HEK293 (cell line): ENCODE data around the gene DCN.

Experiments used
- CTCF ChIP-seq: fragments of 450-650 bp; formaldehyde crosslinking; IDR thresholded peaks from 2 replicates; pipeline ENCODE4 v1.5.1; 2016; ENCODE audit warnings: missing biosample characterization, missing genetic modification characterization
- GLIS2 ChIP-seq: fragments of 450-650 bp; formaldehyde crosslinking; IDR thresholded peaks from 2 replicates; pipeline ENCODE4 v1.5.1; 2016; ENCODE audit warnings: missing biosample characterization, missing genetic modification characterization
- ZNF121 ChIP-seq: fragments of 450-650 bp; formaldehyde crosslinking; IDR thresholded peaks from 2 replicates; pipeline ENCODE4 v1.5.1; 2016; ENCODE audit warnings: missing biosample characterization, missing genetic modification characterization
- ZNF18 ChIP-seq: fragments of 450-650 bp; formaldehyde crosslinking; IDR thresholded peaks from 2 replicates; pipeline ENCODE4 v1.5.1; 2016; ENCODE audit warnings: missing biosample characterization, missing genetic modification characterization
- ZNF280C ChIP-seq: fragments of 450-650 bp; formaldehyde crosslinking; IDR thresholded peaks from 2 replicates; pipeline ENCODE4 v1.5.1; 2016; ENCODE audit warnings: missing biosample characterization, missing genetic modification characterization
- ZNF302 ChIP-seq: fragments of 450-650 bp; formaldehyde crosslinking; IDR thresholded peaks from 2 replicates; pipeline ENCODE4 v1.5.1; 2016; ENCODE audit warnings: missing biosample characterization, missing genetic modification characterization, low read depth
- ZNF580 ChIP-seq: fragments of 450-650 bp; formaldehyde crosslinking; IDR thresholded peaks from 2 replicates; pipeline ENCODE4 v1.5.1; 2016; ENCODE audit warnings: missing biosample characterization, missing genetic modification characterization
- ZNF677 ChIP-seq: fragments of 450-650 bp; IDR thresholded peaks from 2 replicates; pipeline ENCODE4 v1.5.0; 2018; ENCODE audit warnings: missing biosample characterization, mild to moderate bottlenecking, missing genetic modification characterization, moderate library complexity

GRCh38 chr12:91194500-91194899 lies 11.9 kb upstream of the DCN start:
- no peak for TF ChIP-seq GLIS2 (tag by site-specific recombination)
- no peak for TF ChIP-seq ZNF280C
- no peak for TF ChIP-seq ZNF18 (tag by site-specific recombination)
- no peak for TF ChIP-seq ZNF677 (tag by site-specific recombination)
- TF ChIP-seq ZNF302 (tag by site-specific recombination): no peak
- TF ChIP-seq ZNF121 (tag by site-specific recombination): no peak
- TF ChIP-seq CTCF: no peak
- TF ChIP-seq ZNF580 (tag by site-specific recombination): no peak
